Measurements from ENCODE around the gene HOXB3. TPM values are rescaled to one million over a fixed set of nuclear protein-coding genes. Genes with fewer than 3 reads are reported as not detected.

HOXB3 gene
- polyA plus RNA-seq, 4 donors: 145 to 170 (median 155) TPM

DNA sequence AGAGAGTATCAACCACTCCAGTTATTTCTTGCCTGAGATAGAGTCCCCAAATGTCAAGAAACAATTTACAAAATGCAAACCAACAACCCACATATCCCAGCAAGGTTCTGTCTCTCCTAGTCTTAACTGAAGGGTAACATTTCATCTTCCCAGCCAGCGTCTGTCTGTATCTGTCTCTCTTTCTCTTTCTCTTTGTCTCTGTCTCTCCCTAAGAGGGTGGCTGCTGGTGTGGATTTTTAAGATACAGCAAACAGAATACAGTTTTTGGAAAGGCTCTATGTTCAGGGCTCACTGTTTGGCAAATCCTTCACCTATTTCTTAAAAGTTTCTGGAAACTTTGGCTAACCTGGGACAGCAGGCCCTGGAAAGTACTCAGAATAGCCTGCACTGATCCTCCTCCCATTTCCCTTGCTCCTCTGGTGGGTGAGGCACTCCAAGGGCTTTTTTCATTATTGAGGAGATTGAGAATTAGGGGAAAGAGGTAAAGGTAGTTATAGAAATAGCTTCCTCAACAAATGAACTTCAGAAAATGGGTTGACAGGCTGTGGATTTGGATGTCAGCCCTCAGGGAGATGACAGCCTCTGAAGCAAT, 18.1 kb downstream of the HOXB3 start:
- DNase-seq (ENCODE audit: low read depth in 4 of 4, low spot score in 3 of 4): no peak

DNA sequence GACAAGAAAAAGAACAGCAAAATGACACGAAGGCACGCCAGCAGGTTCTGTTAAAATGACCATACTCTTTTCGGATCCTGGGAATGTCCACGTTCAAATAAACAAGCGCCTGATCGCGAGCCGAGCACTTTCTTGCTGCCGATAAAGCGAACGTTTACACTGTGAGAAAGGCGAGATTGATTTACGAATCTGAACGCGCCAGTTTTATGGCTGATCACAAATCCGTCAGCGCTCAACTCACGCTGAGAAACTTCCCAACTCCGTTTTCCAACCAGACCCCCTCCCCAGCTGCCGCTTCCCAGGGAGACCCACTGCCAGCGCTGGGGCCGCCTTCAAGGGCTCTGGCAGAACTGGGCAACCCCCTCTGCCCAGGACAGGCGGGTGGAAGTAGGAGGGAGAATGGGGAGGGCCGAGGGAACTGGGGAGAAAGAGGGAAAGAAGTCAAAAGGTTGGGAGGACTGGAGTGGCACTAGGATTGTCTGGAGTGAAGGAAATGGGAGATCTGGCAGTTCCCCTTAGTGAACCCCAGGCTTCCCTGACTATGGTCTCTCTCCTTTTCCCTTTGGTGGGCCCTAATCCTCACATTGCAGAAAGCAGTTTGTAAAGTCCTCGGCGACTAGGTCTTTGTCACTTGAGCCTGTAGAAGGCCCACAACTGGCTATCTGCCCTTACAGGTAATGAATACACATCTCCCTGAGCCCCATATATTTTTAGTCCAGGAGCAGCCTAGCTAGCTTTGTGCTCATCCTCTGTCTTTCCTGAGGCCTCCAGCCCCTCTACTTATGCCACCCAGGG, 18.8 kb downstream of the HOXB3 start:
- DNase-seq (ENCODE audit: low read depth in 4 of 4, low spot score in 3 of 4): no peak

DNA sequence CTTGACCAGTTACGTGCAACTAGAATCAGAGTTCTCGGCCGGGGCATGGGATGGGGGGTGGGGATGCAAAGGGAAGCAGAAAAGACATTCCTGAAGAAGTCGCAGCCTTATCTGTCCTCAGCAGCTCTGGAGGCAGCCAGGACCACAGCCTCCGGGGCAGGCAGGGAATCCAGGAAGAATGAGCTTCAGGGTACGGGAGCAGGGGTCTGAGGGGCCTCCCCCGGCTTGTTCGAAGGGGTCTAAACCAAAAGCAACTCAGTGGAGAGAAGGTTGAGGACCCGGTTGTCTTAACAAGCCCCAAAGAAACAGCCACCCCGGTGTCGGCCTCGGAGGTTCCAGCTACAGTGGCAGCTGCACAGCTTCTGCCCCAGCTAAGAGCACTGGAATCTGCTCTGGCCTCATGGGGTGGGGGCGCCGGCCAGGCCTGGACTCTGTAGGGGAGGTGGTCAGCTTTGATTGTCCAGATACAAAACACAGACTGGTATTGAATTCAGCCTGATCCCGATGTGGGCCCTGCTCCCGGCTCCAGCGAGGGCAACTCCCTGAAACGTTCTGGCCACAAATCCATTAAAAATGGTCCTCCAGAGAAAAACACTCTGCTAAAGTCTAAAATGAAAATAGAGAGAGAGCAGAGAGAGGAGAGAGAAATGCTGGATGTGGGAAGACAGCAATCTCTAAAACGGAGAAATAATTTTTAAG, 19.6 kb downstream of the HOXB3 start:
- no peak for DNase-seq (ENCODE audit: low read depth in 4 of 4, low spot score in 3 of 4)

DNA sequence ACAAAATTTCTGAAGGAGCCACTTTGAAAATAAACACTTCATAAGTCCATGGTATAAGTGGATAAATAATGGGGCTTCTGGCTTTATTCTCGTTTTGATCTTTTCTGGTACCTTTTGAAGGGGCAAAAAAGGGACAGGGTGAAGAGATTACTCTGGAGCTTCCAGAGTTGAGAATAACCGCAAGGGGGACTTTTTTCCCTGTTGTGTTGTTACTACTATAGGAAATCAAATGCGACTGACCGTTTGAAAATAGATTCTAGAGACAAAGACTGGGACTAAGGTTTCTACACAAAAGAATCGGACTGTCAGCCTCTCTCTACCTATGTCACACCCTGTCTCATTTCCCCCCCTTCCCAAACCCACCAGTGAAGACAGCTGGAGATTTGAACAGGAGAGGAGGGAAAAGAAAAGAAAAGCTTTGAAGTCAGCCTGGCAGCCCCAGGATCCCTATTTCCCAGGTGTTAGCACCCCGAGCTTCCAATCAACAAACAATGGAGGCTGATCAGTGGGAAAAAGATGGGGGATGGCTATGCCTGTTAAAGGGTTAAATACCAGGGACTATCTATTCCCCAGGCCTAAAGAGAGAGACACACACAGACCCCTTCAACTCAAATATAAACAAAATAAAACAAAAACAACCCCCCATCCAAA, 20.2 kb downstream of the HOXB3 start:
- no peak for DNase-seq (ENCODE audit: low read depth in 4 of 4, low spot score in 3 of 4)

DNA sequence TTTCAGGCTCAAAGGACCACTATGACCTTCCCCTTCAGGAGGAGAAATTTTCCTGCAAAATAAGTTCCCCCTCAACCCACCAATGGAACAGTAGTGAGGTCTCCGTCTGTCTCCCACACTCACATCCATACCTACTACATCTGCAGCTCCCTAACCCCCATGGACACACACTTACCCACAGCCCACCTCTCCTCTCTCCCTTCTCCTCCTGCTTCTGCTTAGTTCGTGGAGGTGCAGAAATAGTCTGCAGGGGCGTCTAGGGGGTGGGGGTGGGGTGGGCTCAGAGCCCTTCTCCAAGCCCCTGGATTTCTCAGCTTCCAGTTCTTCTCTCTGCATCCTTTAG, 20.8 kb downstream of the HOXB3 start:
- no peak for DNase-seq (ENCODE audit: low read depth in 4 of 4, low spot score in 3 of 4)

DNA sequence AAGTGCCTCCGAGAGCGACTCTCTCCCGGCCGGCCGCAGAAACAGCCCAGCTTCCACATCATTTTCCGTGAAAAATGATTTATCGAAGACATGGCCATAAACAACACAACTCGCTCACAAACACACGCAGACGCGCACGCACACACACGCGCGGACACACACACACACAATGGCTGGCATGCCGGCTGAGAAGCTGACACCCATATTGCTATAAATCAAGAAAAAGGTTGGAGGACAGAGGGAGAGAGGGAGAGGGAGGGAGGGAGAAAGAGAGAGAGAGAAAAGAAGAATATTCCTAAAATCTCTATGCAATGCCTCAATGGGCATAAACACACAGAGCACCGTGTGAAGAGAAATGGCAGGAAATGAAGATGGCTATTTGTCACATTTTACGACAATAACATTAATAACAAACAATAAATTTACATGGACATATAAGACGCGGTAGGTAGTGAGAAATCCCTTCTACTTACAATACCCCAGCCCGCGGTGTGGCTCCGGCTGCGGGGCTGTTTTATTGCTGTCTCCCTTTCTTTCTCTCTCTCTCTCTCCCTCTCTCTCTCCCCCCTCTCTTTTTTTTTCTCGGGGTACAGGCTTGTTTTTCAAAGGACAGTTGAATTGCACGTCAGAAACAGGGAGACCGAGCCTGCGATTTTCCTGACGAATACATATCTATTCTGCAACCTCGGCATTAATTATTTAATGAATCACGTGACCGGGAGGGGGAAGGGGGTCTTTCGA, 21.4 kb downstream of the HOXB3 start:
- DNase-seq (ENCODE audit: low read depth in 4 of 4, low spot score in 3 of 4): no peak

DNA sequence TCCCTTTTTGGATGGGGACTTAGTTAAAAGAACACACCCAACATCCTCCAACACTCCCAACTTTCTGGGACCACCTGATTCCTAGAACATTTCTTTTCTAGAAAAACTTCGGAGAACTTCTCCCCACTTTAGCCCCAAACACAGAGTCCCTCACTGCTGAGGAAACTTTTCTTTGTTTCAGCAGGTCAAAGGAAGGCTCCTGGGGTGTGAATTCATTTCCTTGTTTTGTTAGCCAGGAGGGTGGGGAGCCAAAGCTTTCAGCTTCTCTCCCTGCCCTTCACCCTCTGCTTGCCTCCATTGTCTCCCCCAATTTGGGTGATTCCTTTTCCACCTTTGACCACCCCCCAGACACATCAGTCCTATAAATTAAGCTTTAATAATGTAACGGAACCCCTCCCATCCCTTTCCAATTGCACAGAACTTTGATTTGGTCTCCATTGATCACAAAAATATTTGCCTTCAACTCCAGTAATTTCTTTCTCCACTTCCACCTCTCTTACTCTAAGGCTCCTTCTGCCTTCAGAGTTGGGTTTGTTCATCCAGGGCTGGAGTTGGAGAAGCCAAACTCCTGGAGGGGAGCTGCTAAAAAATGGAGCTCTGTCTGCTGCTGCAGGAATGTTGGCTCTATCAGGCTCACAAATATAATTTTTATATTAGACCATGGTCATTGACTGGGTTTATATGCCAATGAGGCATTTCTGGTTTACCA, 22.2 kb downstream of the HOXB3 start:
- no peak for DNase-seq (ENCODE audit: low read depth in 4 of 4, low spot score in 3 of 4)

DNA sequence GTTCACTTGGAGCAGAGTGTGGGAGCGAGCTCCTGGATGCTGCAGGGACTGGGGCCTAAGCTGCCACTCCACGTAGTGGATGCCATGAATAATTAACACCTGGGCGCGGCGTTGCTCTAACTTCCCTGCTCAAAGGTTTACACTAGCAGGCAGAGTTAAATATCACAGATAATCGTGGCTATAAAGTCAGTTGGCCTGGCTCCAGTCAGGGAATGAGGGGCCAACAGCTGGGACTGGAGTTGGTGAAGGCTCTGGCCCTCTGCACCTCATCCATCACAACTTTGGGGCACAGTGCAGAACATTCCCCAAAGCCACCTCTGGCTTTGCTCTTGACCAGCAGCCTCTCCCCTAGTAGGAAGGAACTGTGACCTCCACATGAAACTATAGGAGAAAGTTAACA, 22.8 kb downstream of the HOXB3 start:
- no peak for DNase-seq (ENCODE audit: low read depth in 4 of 4, low spot score in 3 of 4)

DNA sequence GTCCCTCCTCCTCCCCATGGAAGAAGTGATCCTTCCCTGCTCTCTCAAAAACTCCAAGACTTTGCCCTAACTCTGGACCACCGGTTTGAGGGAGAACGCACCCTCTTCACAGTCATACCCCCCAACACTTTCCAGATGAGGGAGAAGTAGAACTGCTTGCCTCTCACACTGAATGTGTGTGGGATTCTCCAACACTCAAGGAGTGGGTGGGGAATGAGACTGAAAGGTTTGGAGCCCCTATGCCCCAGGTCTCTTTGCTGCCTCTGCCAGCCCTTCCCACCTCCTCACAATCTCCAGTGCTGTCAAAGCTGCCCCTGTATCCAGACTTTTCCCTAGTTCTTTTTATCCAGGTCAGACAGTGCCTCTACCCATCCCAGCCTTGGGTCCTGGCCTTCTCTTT, 23.3 kb downstream of the HOXB3 start:
- no peak for DNase-seq (ENCODE audit: low read depth in 4 of 4, low spot score in 3 of 4)

DNA sequence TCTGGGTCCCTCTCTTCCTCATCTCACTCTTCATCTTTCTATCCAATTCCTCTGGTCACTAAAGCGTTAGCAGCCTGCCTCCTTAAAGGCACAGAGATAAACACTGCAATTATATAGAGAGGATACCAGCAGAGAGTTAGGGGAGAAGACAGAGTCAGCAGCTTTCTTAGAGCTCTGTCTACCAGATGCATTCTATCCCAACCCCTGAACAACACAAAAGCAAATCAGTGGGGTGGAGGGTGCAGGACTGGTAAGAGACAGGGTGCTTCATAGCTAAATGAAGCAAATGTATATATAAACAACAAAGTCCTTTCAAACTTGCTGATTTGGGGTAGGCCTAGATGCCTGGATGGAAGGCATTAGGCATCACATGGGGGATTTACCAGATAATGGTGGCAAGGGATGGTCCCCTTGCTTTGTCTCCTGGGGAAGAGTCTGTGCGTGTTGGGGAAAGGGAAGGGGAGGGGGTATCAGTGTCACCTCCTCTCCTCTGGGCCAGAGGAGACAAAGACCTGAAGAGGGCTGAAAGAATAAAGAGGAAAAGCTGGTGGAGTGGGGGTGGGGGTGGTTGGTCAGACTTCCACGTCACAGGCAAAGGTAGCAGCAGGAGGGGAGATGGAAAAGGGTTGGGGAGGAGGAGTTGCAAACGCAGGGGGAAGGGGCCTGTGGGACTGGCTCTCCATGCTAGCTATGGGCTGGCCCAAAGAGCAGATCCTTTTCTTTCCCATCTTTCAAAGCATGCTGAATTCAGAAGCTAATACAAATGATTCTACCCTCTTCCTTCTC, 23.9 kb downstream of the HOXB3 start:
- DNase-seq (ENCODE audit: low read depth in 4 of 4, low spot score in 3 of 4): no peak

DNA sequence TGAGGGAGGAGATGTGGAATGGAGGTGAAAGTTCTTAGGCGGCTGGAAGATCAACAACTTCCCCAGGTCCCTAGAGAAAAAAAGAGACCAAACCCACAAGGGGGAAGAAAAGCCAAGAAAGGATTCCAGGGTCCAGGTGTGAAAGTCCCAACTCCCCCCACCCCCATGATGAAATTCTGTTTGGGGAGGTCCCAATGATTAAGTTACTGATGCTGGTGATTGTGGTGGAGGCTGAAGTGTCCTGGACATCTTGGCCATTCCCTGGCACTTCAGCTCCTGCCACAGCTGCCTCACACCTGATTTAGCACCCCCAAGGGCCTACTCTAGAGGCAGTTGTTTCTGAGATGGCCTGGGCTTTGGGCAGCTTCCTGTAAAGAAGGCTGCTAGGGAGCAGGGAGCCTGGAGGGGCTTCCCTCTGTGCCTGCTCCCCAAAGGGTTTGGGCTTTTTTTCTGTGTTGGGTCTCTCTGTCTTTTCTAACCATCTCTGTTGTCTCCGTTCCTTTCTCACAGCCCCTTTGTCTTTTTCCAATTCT, 25.0 kb downstream of the HOXB3 start:
- DNase-seq (ENCODE audit: low read depth in 4 of 4, low spot score in 3 of 4): no peak

DNA sequence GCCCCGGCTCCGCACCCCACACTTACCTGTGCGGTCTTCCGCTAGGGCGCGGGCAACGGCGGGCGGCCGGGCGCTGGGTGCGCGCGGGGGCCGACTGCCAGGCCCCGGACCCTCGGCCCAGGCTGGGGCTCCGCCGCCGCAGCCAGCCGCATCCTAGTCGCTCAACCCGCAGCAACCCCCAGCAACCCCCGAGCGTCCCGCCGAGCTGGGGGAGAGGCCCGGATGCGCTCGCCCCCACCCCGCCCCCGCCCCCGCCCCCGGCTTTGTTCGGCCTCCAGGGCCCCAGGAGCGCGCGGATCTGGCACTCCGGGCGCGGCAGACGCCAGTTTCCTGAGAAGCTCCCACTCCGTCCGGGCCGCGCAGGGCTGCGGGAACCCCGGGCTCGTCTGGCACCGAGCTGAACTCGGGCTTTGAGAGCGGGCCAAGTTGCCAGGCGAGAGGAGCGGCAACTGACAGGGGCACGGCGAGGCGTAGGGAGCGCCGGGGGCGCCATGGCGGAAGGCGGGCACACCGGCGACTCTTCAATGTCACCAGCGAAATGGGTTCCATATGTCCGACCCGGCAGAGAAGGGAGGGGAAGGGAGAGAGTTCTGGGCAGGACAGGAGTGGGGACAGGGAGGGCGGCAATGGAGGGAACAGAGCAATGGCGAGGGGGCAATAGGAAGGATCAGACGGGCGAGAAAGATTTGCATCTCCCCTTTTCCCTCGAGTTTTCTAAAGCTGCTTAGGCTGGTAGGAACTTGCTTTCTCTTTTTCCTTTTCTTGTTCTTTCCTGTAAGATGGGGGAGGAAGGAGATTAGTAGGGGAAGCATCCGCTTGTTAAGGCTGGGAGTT, 25.6 kb downstream of the HOXB3 start:
- DNase-seq (ENCODE audit: low read depth in 4 of 4, low spot score in 3 of 4): no peak

DNA sequence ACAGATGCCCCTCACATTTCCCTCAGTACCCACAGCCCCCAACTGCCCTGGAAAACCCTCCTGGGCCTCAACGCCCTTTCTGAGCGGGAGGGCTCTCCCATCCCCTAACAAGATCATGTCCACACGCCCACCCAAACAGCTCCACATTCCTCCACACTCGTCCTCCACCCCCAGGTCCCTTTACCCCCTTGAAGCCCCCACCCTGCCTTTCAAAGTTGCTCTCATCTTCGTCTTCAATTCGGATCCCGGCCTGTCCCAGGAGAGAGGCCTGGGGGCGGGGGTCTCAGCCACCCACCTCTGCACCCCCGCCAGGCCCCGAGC, 26.2 kb downstream of the HOXB3 start:
- no peak for DNase-seq (ENCODE audit: low read depth in 4 of 4, low spot score in 3 of 4)

DNA sequence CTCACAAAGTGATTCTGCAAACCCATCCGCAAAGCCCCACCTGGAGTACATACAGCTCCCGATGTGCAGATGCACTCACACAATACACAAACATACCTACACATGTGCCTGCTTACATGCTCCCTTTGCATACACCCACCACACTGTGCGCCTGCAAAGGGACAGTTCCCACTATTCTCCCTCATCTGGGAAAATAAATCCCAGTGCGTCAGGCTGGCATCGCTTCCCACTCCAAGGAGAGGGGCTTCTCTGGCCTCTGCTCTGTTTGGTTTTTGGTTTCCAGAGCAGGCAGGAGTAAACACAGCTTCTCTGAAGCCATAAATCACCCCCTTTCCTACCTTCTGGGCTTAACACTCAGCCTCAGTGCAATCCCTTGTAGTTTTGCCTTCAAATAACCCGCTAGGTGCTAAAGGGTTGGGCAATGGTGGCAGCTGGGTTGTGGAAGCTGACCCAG, 26.6 kb downstream of the HOXB3 start:
- DNase-seq (ENCODE audit: low read depth in 4 of 4, low spot score in 3 of 4): no peak

DNA sequence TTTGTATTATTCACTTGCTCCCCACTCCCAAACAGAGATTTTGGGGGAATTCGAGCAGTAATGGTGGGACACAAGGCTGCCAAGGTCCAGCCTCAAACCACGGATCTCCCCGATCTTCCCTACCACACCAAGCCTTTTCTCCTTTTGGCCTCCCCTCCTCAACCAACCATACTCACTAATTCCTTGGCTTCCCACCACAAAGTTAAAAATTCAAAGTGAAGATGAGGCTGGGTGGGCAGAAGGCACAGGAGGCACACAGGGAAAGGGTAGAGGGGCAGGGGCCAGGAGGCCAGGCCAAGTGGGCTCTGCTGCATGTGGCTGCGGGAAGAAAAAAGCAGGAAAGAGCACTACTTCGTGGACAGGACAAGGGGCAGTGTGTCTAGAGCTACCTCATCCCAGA, 27.1 kb downstream of the HOXB3 start:
- DNase-seq (ENCODE audit: low read depth in 4 of 4, low spot score in 3 of 4): no peak

DNA sequence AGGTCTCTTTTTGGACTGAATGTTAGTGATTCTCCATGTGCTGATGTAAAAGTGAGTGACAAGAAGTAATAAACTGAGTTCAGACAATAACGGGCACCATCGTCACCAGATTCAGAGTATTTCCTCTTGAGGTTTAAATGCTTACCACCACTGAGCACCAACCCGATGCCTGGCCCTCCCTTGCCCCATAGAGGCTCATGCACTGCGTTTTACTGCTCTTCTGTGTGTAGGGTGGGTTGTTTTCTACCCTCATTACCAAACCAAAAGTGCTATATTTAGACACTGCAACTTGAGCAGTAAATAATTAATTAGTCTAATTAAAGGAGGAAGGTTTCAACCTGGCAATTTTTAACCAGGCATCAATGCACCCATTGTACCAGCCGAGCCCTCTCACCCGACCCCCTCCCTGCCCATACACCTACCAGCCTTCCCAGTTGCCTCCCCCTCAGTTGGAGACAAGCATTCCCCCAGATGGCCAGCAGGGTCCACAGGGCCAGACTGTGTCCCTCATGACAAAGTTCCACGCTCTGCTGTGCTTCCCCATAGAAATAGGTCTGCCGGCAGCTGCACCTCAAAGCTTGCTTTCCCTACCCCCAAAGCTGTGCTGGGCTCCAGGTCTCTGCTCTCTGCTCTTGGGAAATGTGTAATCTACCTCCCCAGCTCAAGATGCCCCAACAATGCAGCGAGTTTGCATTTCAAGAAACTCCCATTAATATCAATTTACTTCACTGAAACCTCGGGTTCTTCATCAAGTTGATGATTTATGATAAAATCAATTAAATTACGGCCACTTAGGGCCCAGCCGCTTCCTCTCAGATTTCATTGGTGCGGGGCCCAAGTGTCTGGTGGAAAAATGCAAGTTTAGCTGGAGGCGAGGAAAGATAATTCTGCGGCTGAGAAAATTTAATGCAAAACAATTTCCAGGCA, 27.9 kb downstream of the HOXB3 start:
- no peak for DNase-seq (ENCODE audit: low read depth in 4 of 4, low spot score in 3 of 4)

Data from right renal pelvis (tissue), 4 donors.